ENCODE results near the gene ANKRD6. TPM values are rescaled to one million over a fixed set of nuclear protein-coding genes. Genes with fewer than 3 reads are reported as not detected.

Gene ANKRD6
- total RNA-seq, 1 donor from 2014 or later = 43.5 TPM

- DNase-seq (ENCODE audit: low spot score in 2 of 2, unreplicated experiment in 2 of 2) = no peak
- Mint-ChIP-seq H3K27ac (no peak overlapping the region), H3K4me1 (peaks cover 5% of the 10 kb centered on the region), H3K27me3 (ENCODE audit: low read depth) (no peaks in the 10 kb centered on the region), H3K4me3 (no peak overlapping the region), H3K9me3 (no peaks in the 10 kb centered on the region), H3K36me3 (peaks cover 8% of the 10 kb centered on the region)
- TF ChIP-seq CTCF (IDR thresholded peaks at IDR 0.05; ENCODE audit: unreplicated experiment) = no peak
These were observed 27.8 kb downstream of the ANKRD6 start for GRCh38 chr6:89460713-89461112.

GRCh38 chr6:89462503-89462902, 29.6 kb downstream of the ANKRD6 start:
- Mint-ChIP-seq H3K4me1 (peaks cover 8% of the 10 kb centered on the region), H3K4me3 (no peak overlapping the region), H3K9me3 (no peaks in the 10 kb centered on the region), H3K27ac (no peak overlapping the region), H3K36me3 (no peaks in the 10 kb centered on the region), H3K27me3 (ENCODE audit: low read depth) (no peaks in the 10 kb centered on the region)
- TF ChIP-seq CTCF (IDR thresholded peaks at IDR 0.05; ENCODE audit: unreplicated experiment) = no peak
- DNase-seq (ENCODE audit: low spot score in 2 of 2, unreplicated experiment in 2 of 2) = no peak

- peak overlapping the region; percentile 86 for H3K27ac Mint-ChIP-seq
- TF ChIP-seq CTCF (IDR thresholded peaks at IDR 0.05; ENCODE audit: unreplicated experiment) = no peak
- no peak overlapping the region for H3K4me3 Mint-ChIP-seq
- DNase-seq (ENCODE audit: low spot score in 2 of 2, unreplicated experiment in 2 of 2) = no peak
- no peaks in the 10 kb centered on the region for H3K36me3 Mint-ChIP-seq
- H3K9me3 Mint-ChIP-seq = no peaks in the 10 kb centered on the region
- no peaks in the 10 kb centered on the region for H3K27me3 Mint-ChIP-seq (ENCODE audit: low read depth)
- peaks cover 26% of the 10 kb centered on the region for H3K4me1 Mint-ChIP-seq
These were observed 31.3 kb downstream of the ANKRD6 start for GRCh38 chr6:89464295-89464694.

GRCh38 chr6:89467437-89467836, 34.5 kb downstream of the ANKRD6 start:
- DNase-seq (ENCODE audit: low spot score in 2 of 2, unreplicated experiment in 2 of 2) = no peak
- no peaks in the 10 kb centered on the region for H3K36me3 Mint-ChIP-seq
- peak overlapping the region; percentile 76 for H3K27ac Mint-ChIP-seq
- no peaks in the 10 kb centered on the region for H3K27me3 Mint-ChIP-seq (ENCODE audit: low read depth)
- peaks cover 41% of the 10 kb centered on the region for H3K4me1 Mint-ChIP-seq
- TF ChIP-seq CTCF (IDR thresholded peaks at IDR 0.05; ENCODE audit: unreplicated experiment) = no peak
- no peak overlapping the region for H3K4me3 Mint-ChIP-seq
- no peaks in the 10 kb centered on the region for H3K9me3 Mint-ChIP-seq

- Mint-ChIP-seq H3K36me3 (no peaks in the 10 kb centered on the region), H3K27ac (peak overlapping the region; percentile 17), H3K27me3 (ENCODE audit: low read depth) (no peaks in the 10 kb centered on the region), H3K4me1 (peaks cover 41% of the 10 kb centered on the region), H3K4me3 (no peak overlapping the region), H3K9me3 (no peaks in the 10 kb centered on the region)
- no peak for DNase-seq (ENCODE audit: low spot score in 2 of 2, unreplicated experiment in 2 of 2)
- no peak for TF ChIP-seq CTCF (IDR thresholded peaks at IDR 0.05; ENCODE audit: unreplicated experiment)
These were observed 36.0 kb downstream of the ANKRD6 start for GRCh38 chr6:89468998-89469397.

- no peak for DNase-seq (ENCODE audit: low spot score in 2 of 2, unreplicated experiment in 2 of 2)
- Mint-ChIP-seq H3K9me3 (no peaks in the 10 kb centered on the region), H3K36me3 (no peaks in the 10 kb centered on the region), H3K4me1 (peaks cover 42% of the 10 kb centered on the region), H3K4me3 (no peak overlapping the region), H3K27ac (peak overlapping the region; percentile 23), H3K27me3 (ENCODE audit: low read depth) (no peaks in the 10 kb centered on the region)
- TF ChIP-seq CTCF (IDR thresholded peaks at IDR 0.05; ENCODE audit: unreplicated experiment) = no peak
These were observed 38.4 kb downstream of the ANKRD6 start for GRCh38 chr6:89471287-89471867.
